C4-2B (cell line): ENCODE results near the gene LAMTOR4.

Source experiments
- H3K27ac ChIP-seq: fragments of 450-650 bp; 2 replicates; pipeline ENCODE4 v1.5.1; 2017
- ZFX ChIP-seq: fragments of 450-650 bp; IDR thresholded peaks from 2 replicates; pipeline ENCODE4 v1.6.1; 2017
- TF ChIP-seq, protein P1 (sequence below): fragments of 450-650 bp; conservative IDR thresholded peaks from 2 replicates; pipeline ENCODE4 v1.5.1; 2017; ENCODE audit warnings: mild to moderate bottlenecking

LAMTOR4 gene

DNA sequence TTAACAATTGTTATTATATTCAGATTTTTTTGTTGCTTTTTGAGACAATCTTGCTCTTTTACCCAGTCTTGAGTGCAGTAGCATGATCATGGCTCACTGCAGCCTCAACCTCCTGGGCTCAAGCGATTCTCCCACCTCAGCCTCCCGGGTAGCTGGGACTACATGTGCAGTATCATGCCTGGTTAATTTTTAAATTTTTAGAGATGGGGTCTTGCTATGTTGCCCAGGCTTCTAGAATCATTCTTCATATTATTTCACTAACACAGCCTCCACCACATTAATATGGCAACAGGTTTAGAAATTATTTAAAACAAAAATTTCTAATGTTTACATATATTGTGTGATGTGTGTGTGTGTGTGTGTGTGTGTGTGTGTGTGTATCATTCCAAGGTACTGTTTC is 1.4 kb upstream of the LAMTOR4 start:
- H3K27ac ChIP-seq, result no peak overlapping the region
- TF ChIP-seq ZFX, result no peak
- TF ChIP-seq, protein P1, sequence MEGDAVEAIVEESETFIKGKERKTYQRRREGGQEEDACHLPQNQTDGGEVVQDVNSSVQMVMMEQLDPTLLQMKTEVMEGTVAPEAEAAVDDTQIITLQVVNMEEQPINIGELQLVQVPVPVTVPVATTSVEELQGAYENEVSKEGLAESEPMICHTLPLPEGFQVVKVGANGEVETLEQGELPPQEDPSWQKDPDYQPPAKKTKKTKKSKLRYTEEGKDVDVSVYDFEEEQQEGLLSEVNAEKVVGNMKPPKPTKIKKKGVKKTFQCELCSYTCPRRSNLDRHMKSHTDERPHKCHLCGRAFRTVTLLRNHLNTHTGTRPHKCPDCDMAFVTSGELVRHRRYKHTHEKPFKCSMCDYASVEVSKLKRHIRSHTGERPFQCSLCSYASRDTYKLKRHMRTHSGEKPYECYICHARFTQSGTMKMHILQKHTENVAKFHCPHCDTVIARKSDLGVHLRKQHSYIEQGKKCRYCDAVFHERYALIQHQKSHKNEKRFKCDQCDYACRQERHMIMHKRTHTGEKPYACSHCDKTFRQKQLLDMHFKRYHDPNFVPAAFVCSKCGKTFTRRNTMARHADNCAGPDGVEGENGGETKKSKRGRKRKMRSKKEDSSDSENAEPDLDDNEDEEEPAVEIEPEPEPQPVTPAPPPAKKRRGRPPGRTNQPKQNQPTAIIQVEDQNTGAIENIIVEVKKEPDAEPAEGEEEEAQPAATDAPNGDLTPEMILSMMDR, result no peak

DNA sequence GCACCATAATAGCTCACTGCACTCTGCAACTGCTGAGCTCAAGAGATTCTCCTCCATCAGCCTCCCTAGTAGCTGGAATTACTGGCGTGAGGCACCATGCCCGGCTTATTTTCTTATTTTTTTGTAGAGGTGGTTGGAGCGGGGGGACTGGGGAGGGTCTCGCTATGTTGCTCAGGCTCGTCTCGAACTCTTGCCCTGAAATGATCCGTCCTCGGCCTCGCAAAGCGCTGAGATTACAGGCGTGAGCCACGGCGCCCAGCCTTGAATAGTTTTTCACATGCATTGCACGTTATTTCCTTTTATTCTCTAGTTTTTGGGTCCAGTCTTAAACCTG is 526 bp upstream of the LAMTOR4 start:
- TF ChIP-seq ZFX, result no peak
- peak overlapping the region; percentile 90 for H3K27ac ChIP-seq

DNA sequence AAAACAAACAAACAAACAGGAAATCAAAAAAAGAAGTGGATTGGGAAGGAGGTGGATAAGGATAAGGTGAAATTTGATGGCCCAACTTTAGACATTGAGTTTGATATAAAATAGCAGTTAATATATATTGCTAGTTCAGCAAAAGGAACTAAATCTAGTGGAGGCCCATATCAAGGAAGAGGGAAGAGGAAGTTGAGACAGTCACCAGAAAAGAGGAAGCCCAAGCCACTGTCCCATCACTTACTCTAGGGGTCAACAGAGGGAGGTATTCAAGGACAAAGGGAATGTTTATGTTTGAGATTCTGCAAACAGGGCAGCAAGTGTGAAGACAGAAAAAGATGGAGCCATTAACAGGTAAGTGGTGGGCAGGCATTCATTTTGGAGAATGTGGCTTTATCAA is 3.7 kb downstream of the LAMTOR4 start:
- H3K27ac ChIP-seq, result no peak overlapping the region
- TF ChIP-seq, protein P1, result no peak
- TF ChIP-seq ZFX, result no peak

DNA sequence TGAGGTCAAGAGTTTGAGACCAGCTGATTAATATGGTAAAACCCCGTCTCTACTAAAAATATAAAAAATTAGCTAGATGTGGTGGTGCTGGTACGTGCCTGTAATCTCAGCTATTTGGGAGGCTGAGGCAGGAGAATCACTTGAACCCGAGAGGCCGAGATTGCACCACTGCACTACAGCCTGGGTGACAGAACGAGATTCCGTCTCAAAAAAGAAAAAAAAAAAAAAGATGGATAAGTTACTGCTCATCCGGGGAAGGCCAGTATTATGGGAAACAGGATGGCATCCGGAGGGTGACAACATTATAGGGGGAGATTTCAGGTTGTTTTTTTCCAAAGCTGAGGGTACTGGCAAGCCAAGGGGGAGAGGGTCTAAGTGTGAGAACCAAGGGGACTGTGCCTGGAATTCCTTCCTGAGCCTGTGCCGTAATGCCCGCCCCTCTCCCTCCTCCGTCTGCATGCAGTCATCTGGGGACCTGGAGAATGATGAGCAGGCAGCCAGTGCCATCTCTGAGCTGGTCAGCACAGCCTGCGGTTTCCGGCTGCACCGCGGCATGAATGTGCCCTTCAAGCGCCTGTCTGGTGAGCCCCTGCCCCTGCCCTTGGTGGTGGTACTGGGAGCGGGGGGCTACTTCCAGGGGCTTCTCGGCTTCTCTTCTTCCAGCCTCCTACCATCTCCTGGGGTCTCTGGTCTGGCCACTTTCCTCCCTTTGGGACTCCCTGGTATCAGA is 4.4 kb downstream of the LAMTOR4 start:
- no peak overlapping the region for H3K27ac ChIP-seq
- TF ChIP-seq, protein P1, result no peak

DNA sequence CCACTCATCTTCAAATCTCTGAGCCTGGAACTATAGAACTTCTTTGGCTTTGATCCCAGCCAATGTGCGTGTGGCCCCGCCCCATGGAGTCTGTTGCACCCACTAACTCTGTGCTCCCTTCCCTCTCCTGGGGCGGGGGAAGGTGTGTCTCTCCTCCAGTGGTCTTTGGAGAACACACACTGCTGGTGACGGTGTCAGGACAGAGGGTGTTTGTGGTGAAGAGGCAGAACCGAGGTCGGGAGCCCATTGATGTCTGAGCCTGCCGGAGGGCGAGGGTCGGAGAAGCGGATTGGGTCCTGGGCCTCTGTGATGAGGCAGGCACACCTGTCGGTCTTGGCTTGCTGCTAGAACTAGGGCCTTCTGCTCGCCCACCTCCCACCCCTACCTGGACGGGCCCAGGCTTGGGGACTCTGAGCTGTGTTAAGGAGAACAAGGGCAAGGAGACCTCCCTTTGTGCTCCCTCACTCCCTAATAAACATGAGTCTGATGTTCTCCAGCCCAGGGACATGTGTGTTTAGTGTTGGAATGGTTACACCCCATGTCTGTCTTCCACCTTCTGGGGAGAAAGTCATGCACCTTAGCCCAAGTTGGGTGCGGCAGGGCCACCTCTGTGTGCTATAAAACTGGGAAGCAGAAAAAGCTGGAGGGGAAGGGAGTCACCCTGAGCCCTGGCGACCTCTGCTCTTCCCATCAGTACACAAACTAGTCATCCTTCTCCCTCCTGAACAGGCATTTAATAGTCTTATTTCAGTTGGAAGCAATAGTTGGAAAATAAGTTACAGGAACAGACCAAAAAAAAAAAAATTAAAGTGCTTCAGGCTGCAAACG is 5.2 kb downstream of the LAMTOR4 start:
- TF ChIP-seq, protein P1, result no peak
- TF ChIP-seq ZFX, result no peak
- H3K27ac ChIP-seq, result no peak overlapping the region

DNA sequence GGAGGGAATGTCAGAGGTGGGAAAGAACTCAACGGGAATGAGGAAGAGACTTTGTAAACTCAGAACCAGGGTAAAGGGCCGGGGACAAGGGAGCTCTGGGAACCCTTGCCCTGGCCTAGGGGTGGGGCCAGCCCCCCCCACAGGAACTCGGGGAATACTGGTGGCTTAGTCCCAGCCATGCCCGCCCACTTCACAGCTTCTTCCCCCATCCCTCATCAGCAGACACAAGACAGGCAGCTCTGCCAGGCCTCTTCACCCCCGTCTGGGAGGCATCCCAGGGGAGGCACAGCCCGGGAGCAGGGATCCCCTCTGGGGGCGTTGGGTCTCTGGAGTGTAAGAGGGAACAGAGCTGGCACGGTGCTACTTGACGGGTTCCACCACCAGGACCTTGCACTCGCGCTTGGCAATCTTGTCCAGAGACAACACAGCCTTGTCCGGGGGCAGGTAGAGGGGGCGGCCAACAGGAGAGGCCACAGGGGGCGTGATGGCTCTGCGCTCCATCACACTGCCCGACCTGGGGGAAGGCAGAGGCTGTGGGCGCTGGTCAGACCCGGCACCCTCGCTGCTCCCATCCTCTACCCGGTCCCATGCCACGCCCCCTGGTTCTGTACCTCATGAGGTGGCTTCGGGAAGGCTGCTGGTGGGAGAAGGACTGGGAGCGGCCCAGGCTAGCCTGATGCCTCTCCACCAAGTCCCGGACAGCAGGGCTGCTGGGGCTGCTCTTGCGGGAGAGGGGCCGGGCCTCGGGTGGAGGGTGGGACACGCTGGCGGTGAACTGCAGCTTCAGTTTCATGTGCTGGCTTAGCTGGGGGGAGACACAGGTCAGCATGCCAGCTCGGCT is 6.2 kb downstream of the LAMTOR4 start:
- H3K27ac ChIP-seq, result no peak overlapping the region
- TF ChIP-seq, protein P1, result no peak
- TF ChIP-seq ZFX, result no peak

DNA sequence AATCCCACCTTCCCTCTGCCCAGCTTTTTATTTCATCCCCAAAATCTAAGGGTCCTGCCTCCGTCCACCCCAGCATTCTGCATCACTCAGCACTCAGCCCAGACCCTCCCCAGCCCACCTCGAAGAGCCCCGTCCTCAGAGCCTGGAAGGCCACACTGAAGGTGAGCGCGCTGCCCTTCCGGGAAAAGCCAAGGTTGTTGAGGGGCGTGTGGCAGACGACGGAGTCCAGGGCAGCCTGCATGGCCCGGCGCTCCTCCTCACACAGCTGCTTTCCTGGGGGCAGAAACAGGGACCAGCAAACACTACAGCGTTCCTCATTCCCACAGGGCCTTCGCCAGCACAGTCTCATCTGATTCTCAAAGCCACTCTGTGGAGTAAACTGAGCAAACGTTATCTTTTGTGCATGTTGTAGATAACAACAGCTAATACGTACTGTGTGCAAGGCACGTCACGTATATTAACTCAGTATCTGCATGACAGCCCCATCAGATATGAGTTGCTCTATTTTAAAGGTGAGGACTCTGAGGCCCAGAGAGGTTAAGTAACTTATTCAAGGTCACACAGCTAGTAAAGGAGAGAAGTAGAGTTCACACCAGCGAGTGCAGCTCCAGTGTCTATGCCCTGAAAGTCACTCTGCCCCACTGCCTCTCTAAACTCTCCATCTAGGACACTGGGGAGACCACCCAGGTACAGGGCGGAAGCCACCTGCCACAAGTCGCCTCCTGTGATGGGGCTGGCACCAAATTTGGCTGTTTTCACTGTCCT is 7.0 kb downstream of the LAMTOR4 start:
- TF ChIP-seq, protein P1, result no peak
- TF ChIP-seq ZFX, result no peak
- no peak overlapping the region for H3K27ac ChIP-seq
